ENCODE data around the gene WDR77.

Gene WDR77

DNA sequence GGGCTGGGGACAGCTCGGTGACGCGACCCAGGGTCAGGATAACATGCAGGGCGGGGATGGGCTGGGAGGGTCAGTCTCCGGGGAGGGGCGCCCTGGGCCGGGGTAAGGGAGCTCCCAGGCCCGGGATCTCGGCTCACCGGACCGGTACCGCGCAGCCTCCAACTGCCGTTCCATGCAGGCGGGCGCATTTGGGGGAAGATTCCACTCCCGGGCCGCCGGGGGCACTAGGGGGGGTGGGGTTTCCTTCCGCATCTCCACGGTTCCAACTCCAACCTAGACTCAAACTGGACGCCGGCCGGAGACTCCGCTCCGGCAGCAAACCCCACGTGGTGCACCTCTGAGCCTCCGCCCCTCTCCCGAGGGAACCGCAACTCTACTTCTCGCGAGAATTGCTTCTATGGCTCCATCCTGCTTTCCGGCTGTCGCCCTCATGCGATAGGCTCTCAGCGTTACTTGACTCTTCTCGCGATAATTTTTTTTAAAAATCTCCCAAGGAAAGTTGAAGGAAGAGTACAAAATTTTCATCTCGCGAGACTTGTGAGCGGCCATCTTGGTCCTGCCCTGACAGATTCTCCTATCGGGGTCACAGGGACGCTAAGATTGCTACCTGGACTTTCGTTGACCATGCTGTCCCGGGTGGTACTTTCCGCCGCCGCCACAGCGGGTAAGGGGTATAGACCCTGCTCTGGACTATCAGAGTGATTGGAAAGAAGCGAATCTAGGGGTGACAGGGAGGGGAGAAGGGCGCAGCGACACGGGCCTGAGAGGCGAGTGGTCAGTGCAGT is at the start of gene WDR77, which contains the start of gene ATP5PB:
Gene WDR77, minus strand, starts transcription at position 339 of the 785 bp plus-strand sequence. Its CDS starts 87 bp downstream, at position 252.
Gene ATP5PB, plus strand, starts transcription at position 547 of the 785 bp plus-strand sequence. Its CDS starts 78 bp downstream, at position 625.
- Histone ChIP-seq H3K9me3 (ENCODE audit: control insufficient read depth, insufficient read depth, low read depth, low read length) (no peaks in the 10 kb centered on the region), H3K4me1 (ENCODE audit: control insufficient read depth, insufficient read depth, low read length) (peaks cover 11% of the 10 kb centered on the region), H3K9ac (ENCODE audit: low read length) (peak within 1 kb of the TSS; percentile 98), H3K4me3 (ENCODE audit: low read depth, low read length) (peak within 1 kb of the TSS; percentile 87), H3K27ac (ENCODE audit: low read depth, low read length) (peak within 1 kb of the TSS; percentile 75; the same call in 1 of the 2 replicates), H3K36me3 (ENCODE audit: control insufficient read depth, insufficient read depth, low read length) (peaks cover 44% of the 10 kb centered on the region), H3K27me3 (ENCODE audit: control insufficient read depth, insufficient read depth, low read length) (no peaks in the 10 kb centered on the region)

- Histone ChIP-seq H3K9ac (ENCODE audit: low read length) (no peak overlapping the region), H3K4me3 (ENCODE audit: low read depth, low read length) (no peak overlapping the region), H3K9me3 (ENCODE audit: control insufficient read depth, insufficient read depth, low read depth, low read length) (no peaks in the 10 kb centered on the region)
Measured at GRCh38 chr1:111497592-111497991, 48.5 kb upstream of the WDR77 start.

GRCh38 chr1:111496398-111496797 is 47.3 kb upstream of the WDR77 start:
- Histone ChIP-seq H3K27ac (ENCODE audit: low read depth, low read length) (no peak overlapping the region), H3K27me3 (ENCODE audit: control insufficient read depth, insufficient read depth, low read length) (no peaks in the 10 kb centered on the region; the same call in 1 of the 2 replicates), H3K9me3 (ENCODE audit: control insufficient read depth, insufficient read depth, low read depth, low read length) (no peaks in the 10 kb centered on the region), H3K4me1 (ENCODE audit: control insufficient read depth, insufficient read depth, low read length) (no peaks in the 10 kb centered on the region), H3K4me3 (ENCODE audit: low read depth, low read length) (no peak overlapping the region), H3K36me3 (ENCODE audit: control insufficient read depth, insufficient read depth, low read length) (no peaks in the 10 kb centered on the region), H3K9ac (ENCODE audit: low read length) (no peak overlapping the region)

More at GRCh38 chr1:111497592-111497991, 48.5 kb upstream of the WDR77 start:
- H3K27me3 ChIP-seq (ENCODE audit: control insufficient read depth, insufficient read depth, low read length): no peaks in the 10 kb centered on the region; the same call in 1 of the 2 replicates
- H3K4me1 ChIP-seq (ENCODE audit: control insufficient read depth, insufficient read depth, low read length): no peaks in the 10 kb centered on the region
- no peak overlapping the region for H3K27ac ChIP-seq (ENCODE audit: low read depth, low read length)
- no peaks in the 10 kb centered on the region for H3K36me3 ChIP-seq (ENCODE audit: control insufficient read depth, insufficient read depth, low read length)

- no peak overlapping the region for H3K27ac ChIP-seq (ENCODE audit: low read depth, low read length)
- H3K4me3 ChIP-seq (ENCODE audit: low read depth, low read length): no peak overlapping the region
- no peaks in the 10 kb centered on the region for H3K36me3 ChIP-seq (ENCODE audit: control insufficient read depth, insufficient read depth, low read length)
- no peaks in the 10 kb centered on the region for H3K4me1 ChIP-seq (ENCODE audit: control insufficient read depth, insufficient read depth, low read length)
- H3K27me3 ChIP-seq (ENCODE audit: control insufficient read depth, insufficient read depth, low read length): no peaks in the 10 kb centered on the region
- no peak overlapping the region for H3K9ac ChIP-seq (ENCODE audit: low read length)
- H3K9me3 ChIP-seq (ENCODE audit: control insufficient read depth, insufficient read depth, low read depth, low read length): no peaks in the 10 kb centered on the region
Measured at GRCh38 chr1:111491070-111491469, 42.0 kb upstream of the WDR77 start.

DNA sequence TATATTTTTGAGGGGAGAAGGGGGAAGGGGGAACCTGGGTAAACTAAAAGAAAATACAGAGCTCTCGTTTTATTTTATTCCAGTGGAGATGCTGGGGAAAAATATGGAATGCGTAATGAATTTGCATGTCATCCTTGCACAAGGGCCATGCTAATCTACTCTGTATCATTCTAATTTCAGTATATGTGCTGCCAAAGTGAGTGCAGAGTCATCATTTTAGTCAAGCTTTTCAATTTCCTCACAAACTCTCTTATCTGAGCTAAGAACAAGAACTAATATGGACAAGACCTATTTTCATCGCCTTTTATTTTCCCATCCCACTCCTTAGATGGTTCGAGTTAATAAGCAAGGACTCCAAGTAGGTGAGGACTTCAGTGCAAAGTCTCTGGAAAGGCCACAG is 41.2 kb upstream of the WDR77 start:
- Histone ChIP-seq H3K27me3 (ENCODE audit: control insufficient read depth, insufficient read depth, low read length) (no peaks in the 10 kb centered on the region), H3K9ac (ENCODE audit: low read length) (no peak overlapping the region)

GRCh38 chr1:111489604-111490003 is 40.5 kb upstream of the WDR77 start:
- Histone ChIP-seq H3K4me3 (ENCODE audit: low read depth, low read length) (no peak overlapping the region), H3K9me3 (ENCODE audit: control insufficient read depth, insufficient read depth, low read depth, low read length) (no peaks in the 10 kb centered on the region), H3K36me3 (ENCODE audit: control insufficient read depth, insufficient read depth, low read length) (no peaks in the 10 kb centered on the region), H3K27ac (ENCODE audit: low read depth, low read length) (no peak overlapping the region), H3K27me3 (ENCODE audit: control insufficient read depth, insufficient read depth, low read length) (no peaks in the 10 kb centered on the region), H3K9ac (ENCODE audit: low read length) (no peak overlapping the region), H3K4me1 (ENCODE audit: control insufficient read depth, insufficient read depth, low read length) (no peaks in the 10 kb centered on the region)

More for the DNA sequence above, 41.2 kb upstream of the WDR77 start:
- H3K4me3 ChIP-seq (ENCODE audit: low read depth, low read length): no peak overlapping the region
- no peaks in the 10 kb centered on the region for H3K9me3 ChIP-seq (ENCODE audit: control insufficient read depth, insufficient read depth, low read depth, low read length)
- no peak overlapping the region for H3K27ac ChIP-seq (ENCODE audit: low read depth, low read length)
- H3K36me3 ChIP-seq (ENCODE audit: control insufficient read depth, insufficient read depth, low read length): no peaks in the 10 kb centered on the region
- no peaks in the 10 kb centered on the region for H3K4me1 ChIP-seq (ENCODE audit: control insufficient read depth, insufficient read depth, low read length)

DNA sequence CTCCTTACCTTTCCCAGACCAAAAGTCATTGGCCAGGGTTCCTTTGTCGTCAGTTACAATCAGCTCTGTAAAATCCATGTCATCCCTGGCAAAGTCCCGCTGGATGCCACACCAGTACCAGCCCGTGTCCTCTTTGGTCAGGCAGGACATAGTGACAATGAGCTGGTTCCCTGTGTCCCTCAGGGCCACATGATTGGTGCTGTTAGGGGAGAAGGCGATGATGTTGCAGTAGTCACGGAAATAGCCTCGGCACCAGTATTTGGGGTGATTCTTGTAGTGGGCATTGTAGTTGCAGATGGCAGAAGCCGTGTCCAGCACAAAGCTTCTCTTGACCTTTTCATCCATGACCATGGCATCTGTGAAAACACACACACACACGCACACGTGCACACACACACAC is 39.6 kb upstream of the WDR77 start:
- Histone ChIP-seq H3K27me3 (ENCODE audit: control insufficient read depth, insufficient read depth, low read length) (no peaks in the 10 kb centered on the region), H3K4me3 (ENCODE audit: low read depth, low read length) (no peak overlapping the region), H3K36me3 (ENCODE audit: control insufficient read depth, insufficient read depth, low read length) (no peaks in the 10 kb centered on the region), H3K9ac (ENCODE audit: low read length) (no peak overlapping the region), H3K9me3 (ENCODE audit: control insufficient read depth, insufficient read depth, low read depth, low read length) (no peaks in the 10 kb centered on the region), H3K27ac (ENCODE audit: low read depth, low read length) (no peak overlapping the region), H3K4me1 (ENCODE audit: control insufficient read depth, insufficient read depth, low read length) (no peaks in the 10 kb centered on the region)

DNA sequence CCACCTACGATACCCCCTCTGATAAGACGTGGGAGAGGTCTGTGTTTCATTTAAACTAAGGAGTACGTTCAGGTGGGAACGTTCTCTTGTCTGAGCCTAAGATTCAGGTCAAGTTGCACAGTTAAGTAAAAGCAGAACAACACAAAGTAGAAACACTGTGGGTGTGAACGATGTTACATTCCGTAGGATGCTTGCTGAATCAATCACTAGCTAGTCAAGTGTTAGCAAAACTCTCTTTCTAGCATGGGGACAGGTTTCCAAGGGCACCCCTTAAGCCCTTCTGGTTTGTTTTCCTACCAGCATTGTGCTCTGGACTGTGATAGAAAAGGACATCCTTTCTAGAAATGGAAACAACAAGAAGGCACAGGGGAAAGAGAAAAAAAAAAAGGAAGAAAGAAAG is 38.1 kb upstream of the WDR77 start:
- Histone ChIP-seq H3K4me3 (ENCODE audit: low read depth, low read length) (no peak overlapping the region), H3K27me3 (ENCODE audit: control insufficient read depth, insufficient read depth, low read length) (no peaks in the 10 kb centered on the region), H3K9me3 (ENCODE audit: control insufficient read depth, insufficient read depth, low read depth, low read length) (no peaks in the 10 kb centered on the region), H3K4me1 (ENCODE audit: control insufficient read depth, insufficient read depth, low read length) (no peaks in the 10 kb centered on the region), H3K36me3 (ENCODE audit: control insufficient read depth, insufficient read depth, low read length) (no peaks in the 10 kb centered on the region), H3K9ac (ENCODE audit: low read length) (no peak overlapping the region), H3K27ac (ENCODE audit: low read depth, low read length) (no peak overlapping the region)

GRCh38 chr1:111486431-111486830 is 37.4 kb upstream of the WDR77 start:
- Histone ChIP-seq H3K36me3 (ENCODE audit: control insufficient read depth, insufficient read depth, low read length) (no peaks in the 10 kb centered on the region), H3K4me3 (ENCODE audit: low read depth, low read length) (no peak overlapping the region), H3K27me3 (ENCODE audit: control insufficient read depth, insufficient read depth, low read length) (no peaks in the 10 kb centered on the region), H3K4me1 (ENCODE audit: control insufficient read depth, insufficient read depth, low read length) (no peaks in the 10 kb centered on the region), H3K9me3 (ENCODE audit: control insufficient read depth, insufficient read depth, low read depth, low read length) (no peaks in the 10 kb centered on the region), H3K9ac (ENCODE audit: low read length) (no peak overlapping the region), H3K27ac (ENCODE audit: low read depth, low read length) (no peak overlapping the region)

DNA sequence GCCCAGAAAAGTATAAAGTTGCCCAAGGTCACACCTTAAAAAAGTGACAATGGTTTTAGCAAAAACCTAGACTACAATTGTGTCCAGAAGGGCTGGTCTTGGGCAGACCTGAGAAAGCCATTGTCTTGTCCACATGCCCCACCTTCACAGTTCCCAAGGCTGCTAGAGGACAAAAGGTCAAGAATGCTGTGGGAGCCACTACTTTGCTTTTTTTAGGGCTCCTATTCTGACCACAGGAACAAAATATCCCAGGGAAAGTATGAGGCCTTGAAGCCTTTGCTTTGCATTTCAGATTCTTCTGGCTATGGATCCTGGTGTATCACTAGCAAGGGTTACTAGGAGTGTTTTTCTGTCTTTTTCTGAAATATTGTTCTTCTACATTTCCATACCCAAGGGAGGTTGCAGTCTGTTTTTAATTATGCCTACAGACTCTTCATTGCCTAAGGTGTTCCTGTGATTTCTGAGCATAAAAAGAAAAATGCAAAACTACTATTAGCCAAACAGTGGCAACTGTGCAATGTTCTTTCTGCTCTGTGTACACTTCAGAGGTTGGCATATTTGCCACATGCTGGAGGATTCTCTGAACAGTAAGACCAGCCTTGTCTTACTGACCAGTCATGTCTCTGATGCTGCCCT is 35.5 kb upstream of the WDR77 start:
- Histone ChIP-seq H3K4me1 (ENCODE audit: control insufficient read depth, insufficient read depth, low read length) (no peaks in the 10 kb centered on the region), H3K4me3 (ENCODE audit: low read depth, low read length) (no peak overlapping the region), H3K9ac (ENCODE audit: low read length) (no peak overlapping the region), H3K9me3 (ENCODE audit: control insufficient read depth, insufficient read depth, low read depth, low read length) (no peaks in the 10 kb centered on the region), H3K36me3 (ENCODE audit: control insufficient read depth, insufficient read depth, low read length) (no peaks in the 10 kb centered on the region), H3K27ac (ENCODE audit: low read depth, low read length) (no peak overlapping the region), H3K27me3 (ENCODE audit: control insufficient read depth, insufficient read depth, low read length) (no peaks in the 10 kb centered on the region)

GRCh38 chr1:111483876-111484275 is 34.8 kb upstream of the WDR77 start:
- no peak overlapping the region for H3K4me3 ChIP-seq (ENCODE audit: low read depth, low read length)
- H3K9ac ChIP-seq (ENCODE audit: low read length): no peak overlapping the region
- no peak overlapping the region for H3K27ac ChIP-seq (ENCODE audit: low read depth, low read length)
- no peaks in the 10 kb centered on the region for H3K4me1 ChIP-seq (ENCODE audit: control insufficient read depth, insufficient read depth, low read length)
- H3K9me3 ChIP-seq (ENCODE audit: control insufficient read depth, insufficient read depth, low read depth, low read length): no peaks in the 10 kb centered on the region
- no peaks in the 10 kb centered on the region for H3K27me3 ChIP-seq (ENCODE audit: control insufficient read depth, insufficient read depth, low read length)
- no peaks in the 10 kb centered on the region for H3K36me3 ChIP-seq (ENCODE audit: control insufficient read depth, insufficient read depth, low read length)

Measured in HUES6 (cell line).